Pancreas (tissue), 10 donors: ENCODE measurements around the gene RALGDS. TPM values are rescaled to one million over a fixed set of nuclear protein-coding genes. Genes with fewer than 3 reads are reported as not detected.

ENCODE experiments used
- ATAC-seq, 4 donors: fragments of 200-7000 bp; cut with Tn5 transposase; one replicate each; pipeline versions ENCODE4 v1.8.0 to v1.9.1; 2020; ENCODE audit warnings: mild to moderate bottlenecking in 4 of 4, moderate library complexity in 4 of 4
- DNase-seq, 6 donors: peaks; one replicate each; pipeline ENCODE4 v3.0.0-alpha.2; 2020
- FAIRE-seq: peaks from 2 replicates; lab custom pipeline; 2012; peaks lifted over from hg19 to GRCh38; lab: Jason Lieb, UNC
- H3K27ac ChIP-seq, 4 donors: fragments of 200-600 bp; sonication (generic); 1 replicate in 3 of 4; 2 replicates in 1 of 4; pipeline versions ENCODE4 v1.5.0 to v1.8.0; 2020
- H3K27me3 ChIP-seq, 4 donors: fragments of 200-600 bp; one replicate each; pipeline ENCODE4 v1.8.0; 2021
- H3K36me3 ChIP-seq, 3 donors: fragments of 200-600 bp; sonication (generic) in 1 of 3; one replicate each; pipeline versions ENCODE4 v1.5.0 to v1.8.0; 2020 to 2021
- H3K4me1 ChIP-seq, 3 donors: fragments of 200-600 bp; one replicate each; pipeline ENCODE4 v1.8.0; 2021
- H3K4me3 ChIP-seq, 4 donors: fragments of 200-600 bp; sonication (generic) in 2 of 4; one replicate each; pipeline versions ENCODE4 v1.5.0 to v1.8.0; 2020 to 2021
- H3K9me3 ChIP-seq, 4 donors: fragments of 200-600 bp; one replicate each; pipeline ENCODE4 v1.8.0; 2021
- CTCF ChIP-seq, 4 donors: fragments of 200-600 bp; sonication (generic) in 3 of 4; IDR thresholded peaks; one replicate each; pipeline versions ENCODE4 v1.5.0 to v1.8.0; 2021; ENCODE audit warnings: antibody characterized with exemption in 4 of 4
- WGBS, 2 donors: extraction: QIAGEN DNeasy Blood & Tissue Kit; methylation state at CpG; one replicate each; pipeline ENCODE4 v1.1.7; 2013; 5-methylcytosine and 5-hydroxymethylcytosine counted together
- intact Hi-C, 3 donors: fragments of 100-400 bp; cut with DNase I; formaldehyde crosslinking; loops; one replicate each; pipeline versions ENCODE4 v1.11.1 to v1.14.2; 2022
- polyA plus RNA-seq, 2 donors: library from polyadenylated mRNA; stranded (reverse); fragments of 200-250 nt; gene quantifications; one replicate each; pipeline ENCODE4 v1.2.3, GENCODE V29; 2013
- total RNA-seq, 6 donors: library from RNA; stranded (reverse); fragmentation: NEBNext Ultra II Directional in 4 of 6; extraction: Animal tissue kit (Norgen Biotek cat#: 25700) in 4 of 6; gene quantifications; one replicate each; pipeline versions ENCODE4 v1.2.1 to v1.2.4, GENCODE V29; 2021 to 2023
- donor health status: healthy with polysubstance abuse.
- donor health status: DM: no; HTN: no; CAD: no; lungs with moderate emphysema.
- donor health status: DM: no; HTN: no; CAD: no.
- donor health status: control.
- donor health status: control.
- donor health status: Bipolar disorder and iron deficiency.
- donor health status: DM: yes; HTN: yes; CAD: no.
- donor health status: DM: no; HTN: no; CAD: no.
- donor health status: DM: no; HTN: no; CAD: no.
- donor health status: DM: yes; HTN: yes; CAD: no.

RALGDS gene
- total and polyA plus RNA-seq, 8 donors = 16.1 to 69.7 (median 20.5) TPM

GRCh38 chr9:133151601-133152525 is 30.8 kb upstream of the RALGDS start:
- Histone ChIP-seq H3K4me1 (peaks cover 0 to 12% (median 0%) of the 10 kb centered on the region in 3 donors), H3K9me3 (no peaks in the 10 kb centered on the region), H3K4me3 (no peak overlapping the region), H3K27ac (no peak overlapping the region), H3K27me3 (no peaks in the 10 kb centered on the region), H3K36me3 (no peaks in the 10 kb centered on the region)
- TF ChIP-seq CTCF (IDR thresholded peaks at IDR 0.05) = no peak
- DNase-seq = peak in 3 of 6 donors; percentile 22 to 64 (median 34)
- 82 to 84% methylated on average over 13 to 14 of the region's 14 CpGs for WGBS, 2 donors
- no peak for ATAC-seq
- FAIRE-seq = no peak
- intact Hi-C loops = no loop called here

- peaks cover 0 to 12% (median 0%) of the 10 kb centered on the region in 3 donors for H3K4me1 ChIP-seq
- no peaks in the 10 kb centered on the region for H3K27me3 ChIP-seq
- 95 to 98% methylated on average over 6 of the region's 6 CpGs for WGBS, 2 donors
- H3K9me3 ChIP-seq = no peaks in the 10 kb centered on the region
- H3K4me3 ChIP-seq = no peak overlapping the region
- ATAC-seq (no peak), FAIRE-seq (no peak), DNase-seq (peak in 3 of 6 donors; percentile 32 to 65 (median 40))
- intact Hi-C loops = no loop called here
- TF ChIP-seq CTCF (IDR thresholded peaks at IDR 0.05) = no peak
- no peaks in the 10 kb centered on the region for H3K36me3 ChIP-seq
- no peak overlapping the region for H3K27ac ChIP-seq
Observed at GRCh38 chr9:133151041-133151440, 30.0 kb upstream of the RALGDS start.

- Histone ChIP-seq H3K9me3 (no peaks in the 10 kb centered on the region), H3K27me3 (no peaks in the 10 kb centered on the region), H3K36me3 (no peaks in the 10 kb centered on the region), H3K4me1 (peaks cover 0 to 16% (median 3%) of the 10 kb centered on the region in 3 donors), H3K4me3 (peak overlapping the region in 3 of 4 donors; percentile 13 to 87 (median 65)), H3K27ac (peak overlapping the region; percentile 78 to 88 (median 86))
- intact Hi-C loops = loop anchor here in 1 of 3 donors (5.0 kb wide), 1 partner anchor 107 kb away; no protein-coding TSS in a partner anchor
- FAIRE-seq (no peak), DNase-seq (peak; percentile 88 to 98 (median 94)), ATAC-seq (peak; percentile 81 to 86 (median 82))
- no peak for TF ChIP-seq CTCF (IDR thresholded peaks at IDR 0.05)
- 2 to 4% methylated on average over 52 to 95 of the region's 95 CpGs for WGBS, 2 donors
Observed at GRCh38 chr9:133149130-133150015, 28.3 kb upstream of the RALGDS start.

- no peak for TF ChIP-seq CTCF (IDR thresholded peaks at IDR 0.05)
- H3K36me3 ChIP-seq = no peaks in the 10 kb centered on the region
- intact Hi-C loops = loop anchor here in 1 of 3 donors (5.0 kb wide), 1 partner anchor 106 kb away; no protein-coding TSS in a partner anchor
- peak overlapping the region; percentile 42 to 87 (median 56) for H3K4me3 ChIP-seq
- DNase-seq (peak; percentile 59 to 91 (median 76)), ATAC-seq (peak; percentile 6 to 24 (median 12)), FAIRE-seq (no peak)
- H3K9me3 ChIP-seq = no peaks in the 10 kb centered on the region
- peak overlapping the region; percentile 72 to 84 (median 79) for H3K27ac ChIP-seq
- H3K4me1 ChIP-seq = peaks cover 6 to 22% (median 8%) of the 10 kb centered on the region in 3 donors
- no peaks in the 10 kb centered on the region for H3K27me3 ChIP-seq
- 4 to 5% methylated on average over 56 to 65 of the region's 65 CpGs for WGBS, 2 donors
Observed at GRCh38 chr9:133148199-133149129, 27.4 kb upstream of the RALGDS start.
